ENCODE results near the gene FGF6. TPM values are rescaled to one million over a fixed set of nuclear protein-coding genes. Genes with fewer than 3 reads are reported as not detected.

FGF6 gene, protein sequence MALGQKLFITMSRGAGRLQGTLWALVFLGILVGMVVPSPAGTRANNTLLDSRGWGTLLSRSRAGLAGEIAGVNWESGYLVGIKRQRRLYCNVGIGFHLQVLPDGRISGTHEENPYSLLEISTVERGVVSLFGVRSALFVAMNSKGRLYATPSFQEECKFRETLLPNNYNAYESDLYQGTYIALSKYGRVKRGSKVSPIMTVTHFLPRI
- total RNA-seq = not detected in 2 replicates

DNA sequence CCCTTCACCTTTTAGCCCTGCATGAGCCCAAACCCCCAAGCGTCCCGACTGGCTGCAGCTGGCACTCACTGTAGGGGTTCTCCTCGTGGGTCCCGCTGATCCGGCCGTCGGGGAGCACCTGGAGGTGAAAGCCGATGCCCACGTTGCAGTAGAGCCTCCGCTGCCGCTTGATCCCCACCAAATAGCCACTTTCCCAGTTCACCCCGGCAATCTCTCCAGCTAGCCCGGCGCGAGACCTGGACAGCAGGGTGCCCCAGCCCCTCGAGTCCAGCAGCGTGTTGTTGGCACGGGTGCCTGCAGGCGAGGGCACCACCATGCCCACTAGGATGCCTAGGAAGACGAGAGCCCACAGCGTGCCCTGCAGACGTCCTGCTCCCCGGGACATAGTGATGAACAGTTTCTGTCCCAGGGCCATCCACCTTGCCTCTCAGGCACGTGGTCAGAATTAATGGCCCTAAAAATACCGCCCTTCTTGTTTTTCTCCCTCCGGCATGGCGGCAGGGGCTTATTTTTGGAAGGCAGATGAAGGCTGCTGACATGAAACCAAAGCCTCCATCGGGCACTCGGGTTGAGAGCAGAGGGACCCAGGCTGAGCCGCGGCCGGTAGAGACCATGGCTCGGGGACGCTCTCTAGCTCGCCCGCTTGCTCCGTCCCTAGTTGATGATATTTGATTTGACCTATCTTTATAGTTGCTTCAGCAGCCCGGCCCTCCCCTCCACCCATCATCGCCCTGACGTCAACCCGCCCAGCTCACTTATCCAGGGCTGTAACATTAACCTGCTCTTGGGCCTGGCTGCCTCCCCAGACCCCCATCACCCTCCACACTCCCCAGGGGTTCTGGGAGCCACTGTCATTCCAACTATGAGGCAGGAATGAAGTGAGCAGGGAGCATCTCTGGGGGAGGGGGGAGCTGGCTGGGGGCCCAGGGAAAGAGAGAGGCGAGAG lies at the start of gene FGF6:
FGF6 (minus strand) TSS at position 660 of the 946 bp plus-strand sequence; CDS start at position 415, 245 bp downstream.
- DNase-seq (ENCODE audit: low read depth) = no peak
- no peak within 1 kb of the TSS for H3K4me3 ChIP-seq (ENCODE audit: low read depth, low read length)
- TF ChIP-seq, protein P1, sequence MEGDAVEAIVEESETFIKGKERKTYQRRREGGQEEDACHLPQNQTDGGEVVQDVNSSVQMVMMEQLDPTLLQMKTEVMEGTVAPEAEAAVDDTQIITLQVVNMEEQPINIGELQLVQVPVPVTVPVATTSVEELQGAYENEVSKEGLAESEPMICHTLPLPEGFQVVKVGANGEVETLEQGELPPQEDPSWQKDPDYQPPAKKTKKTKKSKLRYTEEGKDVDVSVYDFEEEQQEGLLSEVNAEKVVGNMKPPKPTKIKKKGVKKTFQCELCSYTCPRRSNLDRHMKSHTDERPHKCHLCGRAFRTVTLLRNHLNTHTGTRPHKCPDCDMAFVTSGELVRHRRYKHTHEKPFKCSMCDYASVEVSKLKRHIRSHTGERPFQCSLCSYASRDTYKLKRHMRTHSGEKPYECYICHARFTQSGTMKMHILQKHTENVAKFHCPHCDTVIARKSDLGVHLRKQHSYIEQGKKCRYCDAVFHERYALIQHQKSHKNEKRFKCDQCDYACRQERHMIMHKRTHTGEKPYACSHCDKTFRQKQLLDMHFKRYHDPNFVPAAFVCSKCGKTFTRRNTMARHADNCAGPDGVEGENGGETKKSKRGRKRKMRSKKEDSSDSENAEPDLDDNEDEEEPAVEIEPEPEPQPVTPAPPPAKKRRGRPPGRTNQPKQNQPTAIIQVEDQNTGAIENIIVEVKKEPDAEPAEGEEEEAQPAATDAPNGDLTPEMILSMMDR (IDR thresholded peaks at IDR 0.05; ENCODE audit: insufficient read depth, low read depth, low read length) = no peak

DNA sequence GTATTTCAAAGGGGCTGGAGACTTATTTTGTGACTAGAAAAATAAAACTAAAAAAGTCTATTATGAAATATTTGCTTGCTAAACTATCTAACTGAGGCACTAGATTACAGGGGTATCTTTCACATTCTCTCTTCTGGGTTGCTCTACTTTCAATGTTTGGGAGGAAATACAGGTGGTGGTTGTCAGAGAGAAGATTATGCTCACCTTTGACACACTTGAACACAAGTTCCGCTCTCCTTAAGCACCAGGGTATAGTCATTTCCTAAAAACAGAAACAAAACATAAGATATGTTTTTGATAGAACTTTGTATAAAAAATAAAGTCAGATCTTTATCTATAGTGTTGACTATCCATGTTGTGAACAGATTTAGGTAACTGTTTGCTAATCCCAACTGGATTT lies 45.4 kb upstream of the FGF6 start:
- DNase-seq (ENCODE audit: low read depth) = no peak
- TF ChIP-seq, protein P1 (IDR thresholded peaks at IDR 0.05; ENCODE audit: insufficient read depth, low read depth, low read length) = no peak
- no peak overlapping the region for H3K4me3 ChIP-seq (ENCODE audit: low read depth, low read length)

DNA sequence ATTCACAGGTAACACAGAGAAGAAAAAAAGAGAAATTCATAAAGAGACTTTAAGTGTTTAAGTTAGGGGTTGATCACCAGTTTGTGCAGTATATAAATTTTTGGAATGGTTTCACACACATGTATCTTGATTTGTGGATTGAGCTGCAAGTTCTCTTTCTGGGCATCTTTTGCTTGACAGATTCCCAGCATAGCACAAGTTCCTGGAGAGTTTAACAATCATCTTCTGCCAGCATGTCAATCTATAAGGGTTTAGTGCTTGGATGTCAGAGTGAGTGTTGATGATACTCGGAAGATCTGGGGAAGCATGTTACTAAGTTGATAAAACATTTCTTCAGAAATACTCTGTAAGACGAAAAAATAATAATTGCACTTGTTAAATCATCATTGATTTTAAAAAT lies 43.9 kb upstream of the FGF6 start:
- no peak overlapping the region for H3K4me3 ChIP-seq (ENCODE audit: low read depth, low read length)
- DNase-seq (ENCODE audit: low read depth) = no peak
- TF ChIP-seq, protein P1 (IDR thresholded peaks at IDR 0.05; ENCODE audit: insufficient read depth, low read depth, low read length) = no peak

DNA sequence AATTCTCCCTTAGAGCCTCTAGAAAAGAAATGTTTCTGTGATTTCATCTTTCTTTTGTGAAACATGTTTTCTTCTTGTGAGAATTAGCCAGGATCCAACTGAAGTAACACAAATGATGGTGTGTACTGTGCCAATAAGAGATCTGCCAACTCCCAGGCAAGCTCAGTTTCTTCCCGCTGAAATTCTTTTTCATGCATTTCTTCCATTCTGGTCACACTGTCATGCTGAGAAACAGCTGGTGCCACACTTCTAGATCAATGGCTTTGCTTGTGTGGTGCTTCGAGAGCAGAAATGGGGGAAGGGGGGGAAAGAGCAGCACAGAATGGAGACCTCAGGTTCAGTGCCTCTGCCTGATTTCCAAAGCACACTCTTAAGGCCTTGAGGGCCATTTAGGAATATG lies 41.4 kb upstream of the FGF6 start:
- H3K4me3 ChIP-seq (ENCODE audit: low read depth, low read length) = no peak overlapping the region
- no peak for DNase-seq (ENCODE audit: low read depth)
- TF ChIP-seq, protein P1 (IDR thresholded peaks at IDR 0.05; ENCODE audit: insufficient read depth, low read depth, low read length) = no peak

DNA sequence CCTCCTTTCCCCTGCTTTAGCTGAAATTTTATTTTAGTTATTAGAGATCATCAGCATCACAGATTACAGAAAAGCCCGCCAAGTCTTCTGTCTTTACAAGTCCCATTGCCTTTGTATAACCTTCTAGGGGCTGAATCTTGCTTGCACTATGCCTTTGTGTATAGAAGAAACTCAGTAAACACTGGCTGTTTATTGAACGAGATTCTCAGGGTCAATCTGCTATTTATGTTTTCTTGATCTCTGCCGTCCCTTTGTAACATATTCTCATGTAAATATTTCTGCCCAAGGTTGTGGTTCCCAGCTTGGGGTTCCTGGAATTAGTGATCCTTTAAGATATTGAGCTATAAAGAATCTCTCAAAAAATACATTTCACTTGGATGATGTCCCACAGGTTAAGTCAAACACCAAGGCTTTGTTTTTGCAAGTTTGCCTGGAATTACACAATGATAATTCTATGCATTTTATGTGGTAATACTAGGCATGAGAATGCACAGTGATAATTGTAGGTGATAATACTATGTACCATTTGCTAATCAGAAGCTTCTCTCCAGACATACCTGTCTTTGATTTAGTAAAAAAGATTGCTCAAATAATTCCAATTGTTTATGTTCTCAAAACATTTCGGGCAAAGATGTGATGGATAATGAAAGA lies 40.6 kb upstream of the FGF6 start:
- TF ChIP-seq, protein P1 (IDR thresholded peaks at IDR 0.05; ENCODE audit: insufficient read depth, low read depth, low read length) = no peak
- H3K4me3 ChIP-seq (ENCODE audit: low read depth, low read length) = no peak overlapping the region
- no peak for DNase-seq (ENCODE audit: low read depth)

DNA sequence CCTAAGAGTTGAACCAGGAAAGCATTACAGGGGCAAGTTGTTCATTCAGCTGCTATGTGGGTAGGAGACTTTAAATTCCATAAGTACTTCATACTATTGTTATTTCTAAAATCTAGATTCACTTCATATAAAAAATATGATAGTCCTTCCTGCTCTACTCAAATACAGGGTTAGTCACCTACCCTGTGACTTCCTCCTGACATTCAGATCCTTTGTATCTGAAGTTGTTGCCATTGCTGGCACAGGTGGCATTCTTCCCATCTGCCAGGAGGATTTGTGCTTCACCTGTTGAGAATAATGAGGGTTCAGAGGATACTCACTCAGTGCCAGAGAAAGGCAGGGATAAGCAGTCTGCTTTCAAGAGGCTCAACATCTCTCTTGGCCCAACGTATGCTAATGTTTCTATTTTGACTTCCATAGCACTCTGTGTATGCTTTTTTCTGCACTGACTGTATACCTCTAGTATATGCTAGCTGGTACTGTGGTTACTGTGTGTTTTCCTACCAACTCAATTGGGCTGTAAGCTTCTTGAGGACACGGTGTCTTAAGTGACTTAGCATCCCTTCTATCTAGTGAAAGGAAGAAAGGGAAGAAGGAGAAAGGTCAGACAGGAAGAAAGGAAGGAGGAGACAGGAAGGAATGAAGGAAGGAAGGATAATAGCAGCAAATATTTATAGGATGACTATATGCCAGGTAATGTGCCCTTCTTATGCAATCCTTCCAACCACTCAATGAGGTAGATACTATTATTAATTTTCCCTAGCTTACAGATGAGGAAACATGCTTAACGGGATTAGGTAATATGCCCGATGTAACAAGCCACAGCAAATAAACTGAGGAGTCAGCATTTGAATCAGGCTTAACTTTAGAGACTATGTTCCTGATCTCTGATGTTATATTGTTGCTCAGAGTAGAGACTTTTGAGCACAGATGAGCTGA lies 38.5 kb upstream of the FGF6 start:
- no peak for DNase-seq (ENCODE audit: low read depth)
- TF ChIP-seq, protein P1 (IDR thresholded peaks at IDR 0.05; ENCODE audit: insufficient read depth, low read depth, low read length) = no peak

More for the DNA sequence above, 38.5 kb upstream of the FGF6 start:
- no peak overlapping the region for H3K4me3 ChIP-seq (ENCODE audit: low read depth, low read length)

Data from fibroblast of villous mesenchyme (primary cell).